AG04450 (cell line): ENCODE measurements around the gene CNTLN. TPM values are rescaled to one million over a fixed set of nuclear protein-coding genes. Genes with fewer than 3 reads are reported as not detected.

Experiments
- CTCF ChIA-PET: fragments of 300-600, 350-600 bp; formaldehyde crosslinking; extraction: SDS; loops from one replicate; lab custom pipeline; 2022; ENCODE audit warnings: antibody characterized with exemption, inconsistent platforms; lab: Charles Lee
- POLR2A ChIA-PET: fragments of 350-600 bp; formaldehyde crosslinking; extraction: SDS; loops from one replicate; lab custom pipeline; 2021; ENCODE audit warnings: antibody characterized with exemption, inconsistent platforms; lab: Yijun Ruan, JAX
- DNase-seq: peaks from one replicate; pipeline ENCODE4 v3.0.0-alpha.2; 2011; ENCODE audit warnings: low read depth, low spot score
- H3K27ac ChIP-seq: one replicate; pipeline ENCODE4 v1.5.1; 2012; ENCODE audit warnings: low read depth, low read length, control low read depth
- H3K27me3 ChIP-seq: one replicate; pipeline ENCODE4 v1.6.0; 2012; ENCODE audit warnings: low read length; ENCODE audit not compliant: control insufficient read depth, insufficient read depth
- H3K4me3 ChIP-seq: 2 replicates; pipeline ENCODE4 v1.5.1; 2011; ENCODE audit warnings: mild to moderate bottlenecking, low read depth, low read length, control low read depth
- H3K9me3 ChIP-seq: 2 replicates; pipeline ENCODE4 v1.5.1; 2012; ENCODE audit warnings: low read length; ENCODE audit not compliant: control insufficient read depth, insufficient read depth
- CTCF ChIP-seq: IDR thresholded peaks from 2 replicates; pipeline ENCODE4 v1.5.1; 2011; ENCODE audit warnings: low read depth, low read length, control low read depth, inconsistent platforms
- polyA plus RNA-seq: library from polyadenylated mRNA; depleted of rRNA; stranded (reverse); fragments of >200 nt; gene quantifications from 2 replicates; pipeline ENCODE4 v1.2.3, GENCODE V29; 2011
- small RNA-seq: library from RNA; depleted of rRNA; stranded (forward); fragments of <200 nt; gene quantifications from one replicate; pipeline ENCODE3, GENCODE V24; 2012; ENCODE audit warnings: low read depth; ENCODE audit not compliant: insufficient read length

Gene CNTLN
- polyA plus RNA-seq, 1 experiment = 11.7 TPM

- no peak for TF ChIP-seq CTCF
- Histone ChIP-seq H3K27ac (no peak overlapping the region), H3K4me3 (no peak overlapping the region), H3K9me3 (no peaks in the 10 kb centered on the region), H3K27me3 (peaks cover 5% of the 10 kb centered on the region)
- DNase-seq = no peak
- ChIA-PET POLR2A (no interaction called here), CTCF (interaction anchor here (0.7 to 3.5 kb wide), 19 partner anchors 11 to 1499 kb away, joined by 3 to 81 read pairs (median 4); no protein-coding TSS in a partner anchor)
Measured at GRCh38 chr9:17532461-17532860, 397.6 kb downstream of the CNTLN start.

- Histone ChIP-seq H3K4me3 (no peak overlapping the region), H3K27ac (no peak overlapping the region), H3K27me3 (peaks cover 5% of the 10 kb centered on the region), H3K9me3 (no peaks in the 10 kb centered on the region)
- DNase-seq = no peak
- no peak for TF ChIP-seq CTCF
- ChIA-PET POLR2A (no interaction called here), CTCF (interaction anchor here (3.5 kb wide), 1 partner anchor 267 kb away, joined by 81 read pairs; no protein-coding TSS in a partner anchor)
Measured at GRCh38 chr9:17535176-17535575, 400.3 kb downstream of the CNTLN start.

- no peak overlapping the region for H3K27ac ChIP-seq
- POLR2A ChIA-PET = no interaction called here
- H3K27me3 ChIP-seq = peaks cover 5% of the 10 kb centered on the region
- H3K4me3 ChIP-seq = no peak overlapping the region
- no peaks in the 10 kb centered on the region for H3K9me3 ChIP-seq
- TF ChIP-seq CTCF = no peak
- CTCF ChIA-PET = no interaction called here
- no peak for DNase-seq
Measured at GRCh38 chr9:17536027-17536426, 401.2 kb downstream of the CNTLN start.

- no peak for DNase-seq
- ChIA-PET POLR2A (no interaction called here), CTCF (no interaction called here)
- no peak for TF ChIP-seq CTCF
- H3K27ac ChIP-seq = no peak overlapping the region
- no peak overlapping the region for H3K4me3 ChIP-seq
- H3K27me3 ChIP-seq = no peaks in the 10 kb centered on the region
- H3K9me3 ChIP-seq = no peaks in the 10 kb centered on the region
Measured at GRCh38 chr9:17551023-17551422, 416.2 kb downstream of the CNTLN start.

Small RNAs within 50 kb of the gene (small RNA-seq; reads per million reads assigned to genes)
- not detected for gene RPS29P33
